Activated CD4-positive, alpha-beta T cell treated with anti-CD3 and anti-CD28 coated beads, Interleukin-2, amount 50 U/mL, for 16 hours (primary cell): ENCODE data around the gene MAGI2.

Experiments
- DNase-seq: peaks from one replicate; pipeline ENCODE4 v3.0.0-alpha.2; 2020

MAGI2 gene

DNA sequence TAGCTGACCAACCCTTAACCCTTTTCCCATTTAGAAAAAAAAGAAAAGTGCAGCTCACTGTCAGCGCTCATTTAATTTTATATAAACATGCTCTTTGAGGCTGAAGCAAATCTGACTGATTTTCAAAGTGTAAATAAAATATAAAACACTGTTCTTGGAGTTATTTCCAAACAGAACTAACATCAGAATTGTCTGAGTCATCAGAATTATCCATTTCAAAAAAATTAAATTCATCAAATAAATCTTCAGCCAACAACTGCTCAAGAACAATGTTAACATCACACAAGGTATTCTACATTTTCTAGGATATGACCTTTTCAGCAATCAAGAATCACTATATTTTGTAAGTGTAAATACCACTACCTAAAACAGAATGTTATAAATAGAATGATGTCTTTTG, 93.6 kb downstream of the MAGI2 start:
- DNase-seq = no peak

GRCh38 chr7:79357101-79357500, 96.4 kb downstream of the MAGI2 start:
- no peak for DNase-seq

DNA sequence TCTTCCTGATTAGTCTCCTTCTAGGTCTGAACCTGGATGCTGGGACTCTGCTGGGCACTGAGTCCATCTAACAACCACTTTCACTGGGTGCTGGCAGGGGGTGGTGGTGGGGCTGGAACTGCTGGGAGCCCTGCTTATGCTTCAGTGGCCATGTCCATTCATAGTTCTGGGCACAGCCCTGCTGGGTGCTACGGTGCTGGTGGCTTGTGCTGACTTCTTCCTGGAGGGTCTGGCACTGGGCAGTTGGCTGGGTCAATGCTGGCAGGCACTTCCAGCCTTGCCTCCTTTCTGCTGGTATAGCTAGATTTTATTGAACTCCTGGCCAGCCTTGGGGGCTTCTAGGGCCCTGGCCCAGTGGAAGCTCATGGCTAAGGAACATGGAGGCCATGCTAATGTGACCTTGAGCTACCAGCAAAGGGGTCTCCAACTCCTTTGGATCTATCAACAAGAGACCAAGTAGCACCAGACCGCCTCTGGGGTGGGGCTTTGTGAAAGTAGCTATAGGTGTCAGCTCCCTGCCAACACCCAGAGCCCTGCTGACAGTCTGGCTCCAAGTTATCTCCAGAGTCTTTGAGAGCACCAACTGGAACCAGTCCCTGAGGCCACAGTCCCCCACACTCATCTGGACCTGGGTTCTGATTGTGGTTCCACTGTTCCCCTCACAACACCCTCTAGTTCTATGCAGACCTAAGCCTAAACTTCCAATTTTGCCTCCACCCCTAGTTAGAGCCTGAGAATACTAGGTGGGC, 99.6 kb downstream of the MAGI2 start:
- DNase-seq = no peak

DNA sequence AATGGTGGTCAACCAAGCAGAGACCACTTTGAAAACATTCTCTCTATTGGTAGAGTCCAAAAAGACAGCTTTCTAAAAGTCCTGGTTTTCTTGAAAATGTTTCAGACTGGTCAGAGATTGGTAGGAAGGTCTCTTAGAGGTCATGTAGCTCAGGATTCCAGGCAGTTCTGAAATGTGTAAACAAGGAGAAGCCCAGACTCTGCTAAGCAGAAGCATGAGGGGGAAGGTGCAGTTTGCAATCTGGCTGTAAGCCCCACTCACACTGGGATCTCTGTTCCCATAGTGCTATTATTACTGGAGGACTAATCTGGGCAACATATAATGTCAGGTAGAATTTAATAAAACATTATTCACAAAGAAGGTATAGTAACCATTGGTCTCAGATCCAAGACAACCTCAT, 101.1 kb downstream of the MAGI2 start:
- no peak for DNase-seq

DNA sequence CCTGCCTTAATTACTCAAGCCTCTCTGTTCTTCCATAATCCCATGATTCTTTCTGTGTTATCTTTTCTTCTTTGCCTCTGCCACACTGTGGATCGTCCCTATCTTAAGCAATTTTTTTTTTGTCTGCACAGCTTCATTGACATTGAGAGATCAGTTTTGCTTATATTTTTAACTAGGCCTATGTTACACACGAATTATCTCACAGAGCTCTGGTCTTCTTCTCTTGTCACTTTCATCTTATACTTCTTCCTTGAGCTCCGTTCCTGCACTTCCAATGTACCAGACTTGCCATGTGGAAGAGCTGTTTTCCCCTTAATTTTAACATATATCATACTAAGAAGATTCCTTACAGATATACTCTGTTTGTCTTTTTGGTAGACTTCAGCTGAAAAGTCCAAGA, 106.1 kb downstream of the MAGI2 start:
- DNase-seq = no peak

GRCh38 chr7:79341902-79342301, 111.6 kb downstream of the MAGI2 start:
- no peak for DNase-seq

- DNase-seq = no peak
Observed at GRCh38 chr7:79340212-79340611, 113.3 kb downstream of the MAGI2 start.

- DNase-seq = no peak
Observed at GRCh38 chr7:79339208-79339925, 114.1 kb downstream of the MAGI2 start.

GRCh38 chr7:79337717-79338116, 115.8 kb downstream of the MAGI2 start:
- DNase-seq = no peak

GRCh38 chr7:79334841-79335240, 118.6 kb downstream of the MAGI2 start:
- DNase-seq = no peak

DNA sequence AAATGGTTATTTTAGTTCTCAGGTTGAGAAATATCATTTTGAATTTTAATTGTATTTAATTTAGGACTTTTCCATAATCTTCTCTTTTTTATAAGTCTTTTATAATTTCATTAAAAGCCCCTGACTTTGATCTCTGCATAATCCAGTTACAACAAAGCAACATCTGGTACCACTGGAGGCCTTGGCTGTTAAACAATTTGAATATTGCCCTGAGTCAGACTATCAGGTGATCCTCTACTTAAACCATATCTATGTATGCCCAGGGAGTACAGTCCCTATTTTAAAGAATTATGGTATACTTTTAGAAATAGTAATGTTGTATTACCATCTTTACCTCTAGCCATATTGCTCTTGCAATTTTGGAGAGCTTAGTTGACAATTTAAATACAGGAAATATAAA, 119.1 kb downstream of the MAGI2 start:
- DNase-seq = no peak

DNA sequence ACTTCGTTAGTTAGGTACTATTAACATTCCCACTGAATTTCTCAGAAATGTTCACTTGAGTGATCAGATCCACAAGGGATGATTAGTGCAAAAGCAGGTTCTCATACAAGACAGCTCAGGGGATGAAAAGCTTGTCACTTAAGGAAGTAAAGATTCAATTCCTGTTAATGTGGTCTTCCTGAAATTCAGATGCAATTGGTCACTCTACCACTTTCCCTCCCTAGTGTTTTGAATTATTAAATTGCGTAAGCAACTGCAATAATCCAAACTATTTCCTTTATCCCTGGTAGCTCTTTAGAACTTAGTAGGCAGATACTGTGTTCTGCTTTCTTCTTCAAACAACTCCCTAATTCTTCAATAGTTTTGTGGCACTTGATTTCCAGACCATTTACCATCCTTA, 121.4 kb downstream of the MAGI2 start:
- no peak for DNase-seq

- no peak for DNase-seq
Observed at GRCh38 chr7:79329464-79329863, 124.0 kb downstream of the MAGI2 start.

DNA sequence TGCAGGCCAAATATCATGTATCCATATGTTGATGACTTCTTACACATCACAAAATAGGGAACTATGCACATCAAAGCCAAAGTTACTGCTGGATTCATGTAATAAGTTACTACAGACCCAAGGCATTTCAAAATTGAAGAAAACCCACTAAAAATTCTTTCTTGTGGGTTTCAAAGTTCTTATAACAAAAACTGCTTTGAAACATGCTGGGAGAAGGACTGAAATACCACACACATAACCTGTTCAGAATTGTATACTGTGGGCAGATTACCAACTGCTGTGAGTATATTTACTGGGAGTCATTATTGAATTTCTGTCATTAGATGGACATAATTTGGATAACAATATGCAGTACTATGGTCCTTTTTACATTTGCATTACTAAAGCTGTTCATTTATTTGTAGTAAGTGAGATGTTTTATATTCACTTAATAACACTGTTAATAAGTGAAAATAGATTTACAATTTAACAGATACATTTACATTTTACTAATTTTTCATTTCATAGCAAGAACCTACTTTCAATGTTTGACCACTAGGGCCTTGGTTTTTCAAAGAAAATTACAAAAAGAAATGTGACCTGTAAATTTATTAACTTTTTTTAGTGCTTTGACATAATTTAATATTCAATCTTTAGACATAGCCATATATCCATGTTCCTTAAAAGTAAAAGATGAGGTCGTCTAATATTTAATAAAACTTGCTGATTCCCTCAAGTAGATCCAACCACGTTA, 132.6 kb downstream of the MAGI2 start:
- DNase-seq = no peak

GRCh38 chr7:79319369-79319768, 134.1 kb downstream of the MAGI2 start:
- no peak for DNase-seq

DNA sequence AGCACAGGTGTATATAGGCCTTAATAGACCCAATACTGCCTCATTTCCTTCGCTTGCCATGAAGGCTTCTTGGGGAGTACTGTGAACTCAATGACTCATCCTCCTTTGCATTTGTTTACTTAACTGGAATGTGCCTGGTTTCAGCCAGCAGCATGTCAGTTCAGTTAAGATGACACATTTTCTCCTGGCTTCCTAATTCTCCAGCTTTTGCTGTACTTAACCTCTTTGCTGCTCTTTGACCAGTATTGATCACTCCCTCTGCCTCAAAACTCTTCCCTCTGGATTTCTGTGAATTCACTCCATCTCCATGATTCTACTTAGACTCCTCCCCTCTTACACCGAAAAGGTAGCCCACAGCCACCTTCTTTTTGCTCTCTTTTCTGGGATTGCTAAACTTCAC, 135.7 kb downstream of the MAGI2 start:
- no peak for DNase-seq

GRCh38 chr7:79312022-79312421, 141.4 kb downstream of the MAGI2 start:
- no peak for DNase-seq

DNA sequence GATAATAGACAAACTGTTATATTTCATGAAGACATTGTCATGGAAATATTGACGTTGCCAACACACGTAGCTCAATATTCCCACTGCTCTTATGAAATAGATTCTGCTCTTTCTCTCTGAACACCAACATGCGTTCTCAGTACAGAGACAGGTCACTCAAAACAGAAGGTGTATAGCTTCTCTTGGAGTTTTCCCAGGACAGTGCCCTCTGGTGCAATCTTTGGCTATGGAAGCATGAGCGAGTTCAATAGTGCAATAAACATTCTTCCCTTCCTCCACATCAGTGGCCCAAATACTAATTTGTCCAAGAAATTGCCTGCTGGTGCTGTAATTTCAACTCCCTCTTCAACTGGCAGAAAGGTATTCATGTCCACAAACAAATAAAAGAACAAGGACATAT, 145.3 kb downstream of the MAGI2 start:
- DNase-seq = no peak

DNA sequence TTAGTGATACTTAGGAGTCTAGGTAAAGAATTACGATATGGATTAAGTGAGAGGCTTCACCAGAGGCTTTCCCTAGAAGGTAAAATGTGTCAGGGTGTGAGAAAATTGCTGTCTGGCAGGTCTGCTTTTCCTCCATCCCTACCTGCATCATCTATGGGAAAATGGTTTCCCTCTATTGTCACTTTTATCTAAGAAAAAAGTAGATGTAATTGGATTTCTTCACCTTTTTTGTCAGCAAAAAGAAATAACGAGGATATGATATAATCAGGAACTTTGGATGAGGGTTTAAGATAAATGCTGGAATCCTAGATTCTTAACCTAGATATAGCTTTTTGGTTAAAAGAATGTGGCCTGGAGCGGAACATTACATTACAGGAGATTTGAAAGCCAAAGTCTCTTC, 146.1 kb downstream of the MAGI2 start:
- no peak for DNase-seq

DNA sequence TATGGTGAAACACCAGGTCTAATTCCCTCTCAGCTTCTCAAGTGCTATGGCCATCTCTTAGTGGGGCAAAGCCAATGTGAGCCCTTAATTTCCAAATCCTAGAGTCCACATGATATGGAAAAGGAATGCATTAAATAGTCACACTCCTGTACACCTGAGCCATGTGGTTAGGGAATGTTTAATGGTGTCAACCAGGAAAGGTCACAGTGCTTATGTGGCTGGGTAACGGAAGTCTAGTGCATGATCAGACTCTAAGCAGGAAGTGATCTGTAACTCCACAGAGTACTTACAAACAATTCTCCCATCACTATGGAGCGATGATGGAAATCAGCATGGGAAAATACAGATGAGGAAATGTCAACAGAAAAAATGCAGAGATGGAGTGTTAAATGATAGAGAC, 148.8 kb downstream of the MAGI2 start:
- DNase-seq = no peak

- DNase-seq = no peak
Observed at GRCh38 chr7:79302293-79302692, 151.2 kb downstream of the MAGI2 start.

DNA sequence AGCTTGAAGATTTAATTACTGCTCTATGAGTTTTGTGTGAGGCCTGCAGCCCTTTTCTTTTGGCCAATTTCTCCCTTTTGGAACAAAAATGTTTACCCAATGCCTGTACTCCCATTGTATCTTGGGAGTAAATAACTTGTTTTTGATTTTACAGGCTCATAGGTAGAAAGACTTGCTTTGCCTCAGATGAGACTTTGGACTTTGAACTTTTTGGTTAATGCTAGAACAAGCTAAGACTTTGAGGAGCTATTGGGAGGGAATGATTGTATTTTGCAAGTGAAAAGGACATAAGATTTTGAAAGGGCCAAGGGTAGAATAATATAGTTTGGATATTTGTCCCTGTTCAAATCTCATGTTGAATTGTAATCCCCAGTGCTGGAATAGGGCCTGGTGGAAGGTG, 152.0 kb downstream of the MAGI2 start:
- DNase-seq = no peak

GRCh38 chr7:79300573-79300972, 152.9 kb downstream of the MAGI2 start:
- no peak for DNase-seq

- no peak for DNase-seq
Observed at GRCh38 chr7:79298145-79298760, 155.2 kb downstream of the MAGI2 start.
